ENCODE results near the gene BLTP3A.
A peak's percentile ranks its signal among the peaks of the same experiment; 100 is the strongest.

Gene BLTP3A

DNA sequence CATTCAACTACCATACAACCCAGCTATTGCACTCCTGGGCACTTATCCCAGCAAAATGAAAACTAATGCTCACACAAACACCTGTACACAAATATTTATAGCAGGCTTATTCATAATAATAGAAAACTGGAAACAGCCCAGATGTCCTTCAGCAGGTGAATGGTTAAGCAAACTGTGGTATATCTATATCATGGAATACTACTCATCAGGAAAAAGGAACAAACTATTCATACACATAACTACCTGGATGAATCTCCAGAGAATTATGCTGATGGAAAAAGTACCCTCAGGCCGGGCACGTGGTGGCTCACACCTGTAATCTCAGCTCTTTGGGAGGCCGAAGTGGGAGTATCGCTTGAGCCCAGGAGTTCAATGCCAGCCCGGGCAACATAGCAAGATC is 3.8 kb upstream of the BLTP3A start:
- H3K4me3 ChIP-seq (ENCODE audit: low read depth, low read length) = no peak overlapping the region
- no peak overlapping the region for H3K4me2 ChIP-seq (ENCODE audit: low read length)
- no peak for TF ChIP-seq CTCF (IDR thresholded peaks at IDR 0.05)
- no peaks in the 10 kb centered on the region for H3K36me3 ChIP-seq (ENCODE audit: control insufficient read depth, insufficient read depth, low read length)
- H2AFZ ChIP-seq = no peak overlapping the region
- H3K79me2 ChIP-seq = peaks cover 7% of the 10 kb centered on the region
- H3K4me1 ChIP-seq = no peaks in the 10 kb centered on the region
- H3K27ac ChIP-seq = no peak overlapping the region
- no peaks in the 10 kb centered on the region for H3K9me3 ChIP-seq (ENCODE audit: control insufficient read depth, low read length)
- no peaks in the 10 kb centered on the region for H3K27me3 ChIP-seq (ENCODE audit: control insufficient read depth, insufficient read depth, low read length)
- no peak overlapping the region for H3K9ac ChIP-seq

GRCh38 chr6:34791164-34791700 is 651 bp upstream of the BLTP3A start:
- Histone ChIP-seq H3K4me1 (no peaks in the 10 kb centered on the region), H3K9ac (no peak overlapping the region), H2AFZ (peak overlapping the region; percentile 75), H3K27me3 (ENCODE audit: control insufficient read depth, insufficient read depth, low read length) (no peaks in the 10 kb centered on the region), H3K36me3 (ENCODE audit: control insufficient read depth, insufficient read depth, low read length) (no peaks in the 10 kb centered on the region), H3K79me2 (peaks cover 13% of the 10 kb centered on the region), H3K4me2 (ENCODE audit: low read length) (peak overlapping the region; percentile 98), H3K9me3 (ENCODE audit: control insufficient read depth, low read length) (no peaks in the 10 kb centered on the region), H3K27ac (peak overlapping the region; percentile 68), H3K4me3 (ENCODE audit: low read depth, low read length) (peak overlapping the region; percentile 94)
- no peak for TF ChIP-seq CTCF (IDR thresholded peaks at IDR 0.05)

- no peaks in the 10 kb centered on the region for H3K36me3 ChIP-seq (ENCODE audit: control insufficient read depth, insufficient read depth, low read length)
- H2AFZ ChIP-seq = peak overlapping the region; percentile 75
- peaks cover 19% of the 10 kb centered on the region for H3K79me2 ChIP-seq
- no peak for TF ChIP-seq CTCF (IDR thresholded peaks at IDR 0.05)
- H3K9ac ChIP-seq = peak overlapping the region; percentile 75
- peak overlapping the region; percentile 68 for H3K27ac ChIP-seq
- no peaks in the 10 kb centered on the region for H3K4me1 ChIP-seq
- peak overlapping the region; percentile 98 for H3K4me2 ChIP-seq (ENCODE audit: low read length)
- H3K4me3 ChIP-seq (ENCODE audit: low read depth, low read length) = peak overlapping the region; percentile 94
- no peaks in the 10 kb centered on the region for H3K9me3 ChIP-seq (ENCODE audit: control insufficient read depth, low read length)
- H3K27me3 ChIP-seq (ENCODE audit: control insufficient read depth, insufficient read depth, low read length) = no peaks in the 10 kb centered on the region
Observed at GRCh38 chr6:34792605-34793500, 970 bp downstream of the BLTP3A start.

GRCh38 chr6:34793877-34794276 is 2.0 kb downstream of the BLTP3A start:
- no peak for TF ChIP-seq CTCF (IDR thresholded peaks at IDR 0.05)
- Histone ChIP-seq H3K4me1 (no peaks in the 10 kb centered on the region), H3K4me2 (ENCODE audit: low read length) (no peak overlapping the region), H3K9me3 (ENCODE audit: control insufficient read depth, low read length) (no peaks in the 10 kb centered on the region), H3K27me3 (ENCODE audit: control insufficient read depth, insufficient read depth, low read length) (no peaks in the 10 kb centered on the region), H3K4me3 (ENCODE audit: low read depth, low read length) (no peak overlapping the region), H3K36me3 (ENCODE audit: control insufficient read depth, insufficient read depth, low read length) (no peaks in the 10 kb centered on the region), H3K79me2 (peaks cover 21% of the 10 kb centered on the region), H3K9ac (no peak overlapping the region), H3K27ac (no peak overlapping the region), H2AFZ (no peak overlapping the region)

All from parathyroid adenoma (tissue), 2 donors.